HepG2 (cell line): Measurements from ENCODE around the gene SNX9. TPM values are rescaled to one million over a fixed set of nuclear protein-coding genes. Genes with fewer than 3 reads are reported as not detected.
A peak's percentile ranks its signal among the peaks of the same experiment; 100 is the strongest.

ENCODE experiments used
- CENPBD1 ChIP-seq: sonication (generic); formaldehyde crosslinking; IDR thresholded peaks from 2 replicates; pipeline ENCODE4 v1.8.0; 2022; ENCODE audit warnings: missing genetic modification reagents, low read depth, mild to moderate bottlenecking, borderline replicate concordance
- ISX ChIP-seq: sonication (generic); formaldehyde crosslinking; conservative IDR thresholded peaks from 2 replicates; pipeline ENCODE4 v1.5.0; 2020; ENCODE audit warnings: missing genetic modification reagents
- KDM1A ChIP-seq: IDR thresholded peaks from 2 replicates; pipeline ENCODE4 v1.6.1; 2016; ENCODE audit warnings: missing compliant biosample characterization
- KLF11 ChIP-seq: IDR thresholded peaks from 2 replicates; pipeline ENCODE4 v1.6.1; 2016; ENCODE audit warnings: missing compliant biosample characterization
- NFKBIZ ChIP-seq: IDR thresholded peaks from 2 replicates; pipeline ENCODE4 v1.6.1; 2018; ENCODE audit warnings: missing genetic modification reagents, missing compliant biosample characterization
- NFRKB ChIP-seq: fragments of 450-650 bp; IDR thresholded peaks from 2 replicates; pipeline ENCODE4 v1.6.1; 2017
- NR2F6 ChIP-seq, 2 experiments: IDR thresholded peaks; 2 replicates each; pipeline ENCODE4 v1.6.1; 2016; ENCODE audit warnings: antibody characterized with exemption in 1 of 2, mild to moderate bottlenecking in 1 of 2
- PBX3 ChIP-seq: sonication (generic); formaldehyde crosslinking; IDR thresholded peaks from 2 replicates; pipeline ENCODE4 v1.8.1; 2023; ENCODE audit warnings: missing genetic modification reagents, inconsistent platforms, borderline replicate concordance
- RARA ChIP-seq: IDR thresholded peaks from 2 replicates; pipeline ENCODE4 v1.6.1; 2016; ENCODE audit warnings: missing genetic modification reagents, missing compliant biosample characterization
- SAP130 ChIP-seq: IDR thresholded peaks from 2 replicates; pipeline ENCODE4 v1.6.1; 2016; ENCODE audit warnings: low read depth
- SETDB1 ChIP-seq: sonication (generic); formaldehyde crosslinking; IDR thresholded peaks from 2 replicates; pipeline ENCODE4 v1.5.1; 2020; ENCODE audit warnings: missing genetic modification reagents, mild to moderate bottlenecking, borderline replicate concordance
- U2AF2 ChIP-seq: fragments of 200-400 bp; formaldehyde crosslinking; IDR thresholded peaks from 2 replicates; pipeline ENCODE4 v1.6.1; 2017; ENCODE audit warnings: low read depth, mild to moderate bottlenecking, low read length
- ZBTB20 ChIP-seq: sonication (generic); formaldehyde crosslinking; IDR thresholded peaks from 2 replicates; pipeline ENCODE4 v1.8.1; 2023; ENCODE audit warnings: missing genetic modification reagents, low read depth, mild to moderate bottlenecking, borderline replicate concordance
- ZBTB34 ChIP-seq: sonication (generic); formaldehyde crosslinking; IDR thresholded peaks from 2 replicates; pipeline ENCODE4 v1.8.0; 2022; ENCODE audit warnings: mild to moderate bottlenecking, missing genetic modification reagents
- ZFP91 ChIP-seq: sonication (generic); formaldehyde crosslinking; IDR thresholded peaks from 2 replicates; pipeline ENCODE4 v1.9.0; 2022; ENCODE audit warnings: missing genetic modification reagents, mild to moderate bottlenecking, borderline replicate concordance
- ZNF124 ChIP-seq: sonication (generic); formaldehyde crosslinking; IDR thresholded peaks from 2 replicates; pipeline ENCODE4 v1.4.0; 2020; ENCODE audit warnings: missing genetic modification reagents
- ZNF329 ChIP-seq: sonication (generic); formaldehyde crosslinking; IDR thresholded peaks from 2 replicates; pipeline ENCODE4 v1.9.0; 2021; ENCODE audit warnings: low read depth, mild to moderate bottlenecking, missing genetic modification reagents
- ZNF512 ChIP-seq: sonication (generic); formaldehyde crosslinking; IDR thresholded peaks from 2 replicates; pipeline ENCODE4 v1.4.0; 2020; ENCODE audit warnings: mild to moderate bottlenecking, missing genetic modification reagents
- ZNF563 ChIP-seq: sonication (generic); formaldehyde crosslinking; IDR thresholded peaks from 2 replicates; pipeline ENCODE4 v1.8.0; 2022; ENCODE audit warnings: mild to moderate bottlenecking, moderate library complexity, missing genetic modification reagents
- ZNF687 ChIP-seq: sonication (generic); formaldehyde crosslinking; IDR thresholded peaks from 2 replicates; pipeline ENCODE4 v1.5.1; 2020; ENCODE audit warnings: mild to moderate bottlenecking, missing genetic modification reagents, moderate library complexity
- ZNF720 ChIP-seq: sonication (generic); formaldehyde crosslinking; IDR thresholded peaks from 2 replicates; pipeline ENCODE4 v1.4.0; 2020; ENCODE audit warnings: missing genetic modification reagents
- polyA plus RNA-seq, 8 experiments: library from polyadenylated mRNA; depleted of rRNA in 3 of 8; stranded (reverse) in 7 of 8; unstranded in 1 of 8; fragments of >200 nt; fragmentation: Illumina TruSeq in 4 of 8; extraction: Trizol in 4 of 8; gene quantifications; 2 replicates each; pipeline versions ENCODE4 v1.2.1 to v1.2.3, GENCODE V29; 2011 to 2016; ENCODE audit warnings: low read depth in 4 of 8, missing spikeins in 1 of 8, mixed read lengths in 1 of 8; ENCODE audit not compliant: insufficient read depth in 1 of 8
- total RNA-seq, 5 experiments: library from RNA; depleted of rRNA; stranded (reverse); fragments of >200 nt; fragmentation: Illumina TruSeq; extraction: Trizol; gene quantifications; 2 replicates each; pipeline ENCODE4 v1.2.3, GENCODE V29; 2016; ENCODE audit warnings: low read depth in 1 of 5

SNX9 gene
- total and polyA plus RNA-seq, 2 of the 13 experiments (the other 11 are each of a cell fraction or from before 2014, with no cell fraction given): 21.9 to 36.0 TPM

- no peak for TF ChIP-seq ZBTB20
- TF ChIP-seq ZNF687: peak; percentile 87
- no peak for TF ChIP-seq U2AF2
- no peak for TF ChIP-seq KLF11 (CRISPR knock-in tag)
- TF ChIP-seq ZNF563: no peak
- no peak for TF ChIP-seq CENPBD1 (CRISPR knock-in tag)
- no peak for TF ChIP-seq KDM1A
- TF ChIP-seq NFKBIZ: no peak
- TF ChIP-seq ZNF720: no peak
- peak; percentile 33; the same call in 1 of the 2 replicates for TF ChIP-seq NR2F6 (IDR thresholded peaks at IDR 0.05)
- peak; percentile 69 for TF ChIP-seq NR2F6 (CRISPR knock-in tag; IDR thresholded peaks at IDR 0.05)
- TF ChIP-seq NFRKB: no peak
- no peak for TF ChIP-seq PBX3
- TF ChIP-seq RARA: 0 out of 2 replicates have a peak, but pooled peaks have one; percentile 44
- no peak for TF ChIP-seq SETDB1 (CRISPR knock-in tag)
- TF ChIP-seq ZNF124 (CRISPR knock-in tag): no peak
- TF ChIP-seq ZNF512 (CRISPR knock-in tag): no peak
- no peak for TF ChIP-seq ISX (CRISPR knock-in tag)
- TF ChIP-seq ZFP91 (CRISPR knock-in tag): no peak
- no peak for TF ChIP-seq SAP130 (CRISPR knock-in tag)
- TF ChIP-seq ZNF329 (CRISPR knock-in tag): no peak
- no peak for TF ChIP-seq ZBTB34 (CRISPR knock-in tag)
Observed at GRCh38 chr6:157773248-157773773, 49.7 kb upstream of the SNX9 start (continued).
